HEK293 (cell line): ENCODE measurements around the gene RFC1.

ENCODE experiments used
- EGR2 ChIP-seq: fragments of 450-650 bp; formaldehyde crosslinking; IDR thresholded peaks from 2 replicates; pipeline ENCODE4 v1.5.1; 2016; ENCODE audit warnings: low read depth, missing biosample characterization, missing genetic modification characterization
- GLIS2 ChIP-seq: fragments of 450-650 bp; formaldehyde crosslinking; IDR thresholded peaks from 2 replicates; pipeline ENCODE4 v1.5.1; 2016; ENCODE audit warnings: missing biosample characterization, missing genetic modification characterization
- KLF16 ChIP-seq: fragments of 450-650 bp; formaldehyde crosslinking; IDR thresholded peaks from 2 replicates; pipeline ENCODE4 v1.5.1; 2017; ENCODE audit warnings: missing biosample characterization, missing genetic modification characterization
- KLF8 ChIP-seq: fragments of 450-650 bp; formaldehyde crosslinking; IDR thresholded peaks from 2 replicates; pipeline ENCODE4 v1.5.1; 2016; ENCODE audit warnings: missing biosample characterization, missing genetic modification characterization
- PRDM2 ChIP-seq: fragments of 450-650 bp; formaldehyde crosslinking; IDR thresholded peaks from 2 replicates; pipeline ENCODE4 v1.5.1; 2016; ENCODE audit warnings: missing biosample characterization, missing genetic modification characterization, borderline replicate concordance
- RBAK ChIP-seq: fragments of 450-650 bp; formaldehyde crosslinking; IDR thresholded peaks from 2 replicates; pipeline ENCODE4 v1.5.1; 2016; ENCODE audit warnings: missing biosample characterization, missing genetic modification characterization
- SALL2 ChIP-seq: fragments of 450-650 bp; formaldehyde crosslinking; IDR thresholded peaks from 2 replicates; pipeline ENCODE4 v1.5.0; 2017; ENCODE audit warnings: missing biosample characterization, mild to moderate bottlenecking, missing genetic modification characterization, borderline replicate concordance
- SP7 ChIP-seq: fragments of 450-650 bp; formaldehyde crosslinking; IDR thresholded peaks from 2 replicates; pipeline ENCODE4 v1.5.1; 2016; ENCODE audit warnings: missing biosample characterization, missing genetic modification characterization
- ZBTB7A ChIP-seq: fragments of 450-650 bp; formaldehyde crosslinking; IDR thresholded peaks from 2 replicates; pipeline ENCODE4 v1.5.1; 2016; ENCODE audit warnings: low read depth, missing biosample characterization, missing genetic modification characterization
- ZNF140 ChIP-seq: fragments of 450-650 bp; formaldehyde crosslinking; IDR thresholded peaks from 2 replicates; pipeline ENCODE4 v1.5.1; 2016; ENCODE audit warnings: missing biosample characterization, missing genetic modification characterization
- ZNF146 ChIP-seq: fragments of 450-650 bp; formaldehyde crosslinking; IDR thresholded peaks from 2 replicates; pipeline ENCODE4 v1.5.1; 2016; ENCODE audit warnings: missing biosample characterization, missing genetic modification characterization
- ZNF223 ChIP-seq: fragments of 450-650 bp; formaldehyde crosslinking; IDR thresholded peaks from 2 replicates; pipeline ENCODE4 v1.5.1; 2016; ENCODE audit warnings: missing biosample characterization, missing genetic modification characterization
- ZNF248 ChIP-seq: fragments of 450-650 bp; formaldehyde crosslinking; IDR thresholded peaks from 2 replicates; pipeline ENCODE4 v1.5.1; 2017; ENCODE audit warnings: missing biosample characterization, missing genetic modification characterization
- ZNF280D ChIP-seq: fragments of 450-650 bp; formaldehyde crosslinking; IDR thresholded peaks from 2 replicates; pipeline ENCODE4 v1.5.1; 2016; ENCODE audit warnings: missing biosample characterization, missing genetic modification characterization
- ZNF341 ChIP-seq: fragments of 450-650 bp; formaldehyde crosslinking; IDR thresholded peaks from 2 replicates; pipeline ENCODE4; 2016; ENCODE audit warnings: low read depth, missing biosample characterization, missing genetic modification characterization
- ZNF366 ChIP-seq: fragments of 450-650 bp; formaldehyde crosslinking; conservative IDR thresholded peaks from 2 replicates; pipeline ENCODE4 v1.5.1; 2016; ENCODE audit warnings: missing biosample characterization, missing genetic modification characterization
- ZNF48 ChIP-seq: fragments of 450-650 bp; formaldehyde crosslinking; IDR thresholded peaks from 2 replicates; pipeline ENCODE4 v1.5.1; 2016; ENCODE audit warnings: missing biosample characterization, missing genetic modification characterization
- ZNF555 ChIP-seq: fragments of 450-650 bp; formaldehyde crosslinking; conservative IDR thresholded peaks from 2 replicates; pipeline ENCODE4 v1.5.1; 2017; ENCODE audit warnings: missing biosample characterization, mild to moderate bottlenecking, missing genetic modification characterization, inconsistent platforms
- ZNF600 ChIP-seq: fragments of 450-650 bp; formaldehyde crosslinking; IDR thresholded peaks from 2 replicates; pipeline ENCODE4 v1.5.1; 2016; ENCODE audit warnings: missing biosample characterization, missing genetic modification characterization
- ZSCAN30 ChIP-seq: fragments of 450-650 bp; IDR thresholded peaks from 2 replicates; pipeline ENCODE4 v1.5.1; 2018; ENCODE audit warnings: missing biosample characterization, mild to moderate bottlenecking, missing genetic modification characterization, moderate library complexity
- TF ChIP-seq, protein P1 (sequence below): fragments of 450-650 bp; formaldehyde crosslinking; IDR thresholded peaks from 2 replicates; pipeline ENCODE4 v1.5.1; 2016; ENCODE audit warnings: missing biosample characterization, missing genetic modification characterization
- TF ChIP-seq, protein P2 (sequence below): sonication (generic); formaldehyde crosslinking; IDR thresholded peaks from 2 replicates; pipeline ENCODE4 v1.8.1; 2022; ENCODE audit warnings: mild to moderate bottlenecking, moderate library complexity, missing genetic modification reagents

The RFC1 gene

DNA sequence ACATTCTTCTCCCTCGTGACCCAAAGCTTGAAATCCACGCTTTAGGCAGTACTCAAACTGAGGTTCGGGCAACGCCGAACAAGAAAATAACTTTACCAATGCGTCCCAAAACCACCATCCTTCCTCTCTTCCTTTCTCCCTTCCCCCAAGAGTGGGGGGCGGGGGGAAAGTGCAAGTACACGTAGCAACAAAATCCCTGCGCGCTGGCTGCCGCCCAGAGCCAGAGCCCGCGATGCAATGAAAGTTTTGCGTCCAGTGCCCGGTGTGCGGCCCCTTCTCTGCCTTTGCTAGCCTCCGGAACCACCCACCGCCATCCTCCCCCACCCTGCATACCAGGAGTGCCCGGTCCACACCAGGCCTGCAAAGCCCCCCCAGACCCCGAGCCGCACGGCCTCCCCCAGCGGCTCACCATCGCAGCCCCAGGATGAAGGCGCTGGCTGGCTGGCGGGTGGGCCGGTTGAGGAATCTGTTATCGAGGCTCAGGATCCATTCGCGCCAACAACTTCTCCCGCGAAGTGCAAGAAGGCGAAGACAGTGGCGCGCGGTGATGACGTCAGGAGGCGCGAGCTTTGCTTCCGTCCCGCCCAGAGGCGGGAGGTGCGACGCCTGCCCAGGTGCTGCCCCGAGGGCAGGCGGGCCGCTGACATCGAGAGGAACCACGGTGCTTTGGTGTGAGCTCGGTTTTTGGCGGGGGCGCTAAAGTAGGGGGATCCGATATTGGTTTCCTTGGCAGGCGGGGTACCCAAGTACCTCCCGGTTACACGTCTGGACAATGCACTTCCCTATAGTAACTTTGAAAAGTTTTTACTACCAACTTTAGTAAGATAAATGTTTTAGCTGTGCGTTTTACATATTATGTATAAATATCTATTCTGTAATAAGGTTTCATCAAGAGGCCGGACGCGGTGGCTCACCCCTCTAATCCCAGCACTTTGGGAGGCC, at the start of gene RFC1 (continued):
- no peak for TF ChIP-seq ZNF248 (tag by site-specific recombination)
- TF ChIP-seq EGR2 (tag by site-specific recombination), result no peak; the same call in none of the 2 replicates
- peak; percentile 76 for TF ChIP-seq ZSCAN30 (tag by site-specific recombination)
- TF ChIP-seq ZNF600 (tag by site-specific recombination), result peak; percentile 62
- TF ChIP-seq ZNF555 (tag by site-specific recombination), result no peak
- peak; percentile 70; the same call in 1 of the 2 replicates for TF ChIP-seq KLF16 (tag by site-specific recombination)
- no peak for TF ChIP-seq RBAK (tag by site-specific recombination)
- TF ChIP-seq KLF8 (tag by site-specific recombination), result peak; percentile 89
- no peak for TF ChIP-seq ZBTB7A (tag by site-specific recombination)
- peak; percentile 84 for TF ChIP-seq ZNF341
- TF ChIP-seq ZNF366, result 0 out of 2 replicates have a peak, but pooled peaks have one; percentile 29
- TF ChIP-seq ZNF280D (tag by site-specific recombination), result 0 out of 2 replicates have a peak, but pooled peaks have one; percentile 12
- TF ChIP-seq SALL2 (tag by site-specific recombination), result no peak
- TF ChIP-seq PRDM2 (tag by site-specific recombination), result no peak
- TF ChIP-seq SP7 (tag by site-specific recombination), result no peak; the same call in none of the 2 replicates
- no peak for TF ChIP-seq ZNF48 (tag by site-specific recombination)
- TF ChIP-seq, protein P1, sequence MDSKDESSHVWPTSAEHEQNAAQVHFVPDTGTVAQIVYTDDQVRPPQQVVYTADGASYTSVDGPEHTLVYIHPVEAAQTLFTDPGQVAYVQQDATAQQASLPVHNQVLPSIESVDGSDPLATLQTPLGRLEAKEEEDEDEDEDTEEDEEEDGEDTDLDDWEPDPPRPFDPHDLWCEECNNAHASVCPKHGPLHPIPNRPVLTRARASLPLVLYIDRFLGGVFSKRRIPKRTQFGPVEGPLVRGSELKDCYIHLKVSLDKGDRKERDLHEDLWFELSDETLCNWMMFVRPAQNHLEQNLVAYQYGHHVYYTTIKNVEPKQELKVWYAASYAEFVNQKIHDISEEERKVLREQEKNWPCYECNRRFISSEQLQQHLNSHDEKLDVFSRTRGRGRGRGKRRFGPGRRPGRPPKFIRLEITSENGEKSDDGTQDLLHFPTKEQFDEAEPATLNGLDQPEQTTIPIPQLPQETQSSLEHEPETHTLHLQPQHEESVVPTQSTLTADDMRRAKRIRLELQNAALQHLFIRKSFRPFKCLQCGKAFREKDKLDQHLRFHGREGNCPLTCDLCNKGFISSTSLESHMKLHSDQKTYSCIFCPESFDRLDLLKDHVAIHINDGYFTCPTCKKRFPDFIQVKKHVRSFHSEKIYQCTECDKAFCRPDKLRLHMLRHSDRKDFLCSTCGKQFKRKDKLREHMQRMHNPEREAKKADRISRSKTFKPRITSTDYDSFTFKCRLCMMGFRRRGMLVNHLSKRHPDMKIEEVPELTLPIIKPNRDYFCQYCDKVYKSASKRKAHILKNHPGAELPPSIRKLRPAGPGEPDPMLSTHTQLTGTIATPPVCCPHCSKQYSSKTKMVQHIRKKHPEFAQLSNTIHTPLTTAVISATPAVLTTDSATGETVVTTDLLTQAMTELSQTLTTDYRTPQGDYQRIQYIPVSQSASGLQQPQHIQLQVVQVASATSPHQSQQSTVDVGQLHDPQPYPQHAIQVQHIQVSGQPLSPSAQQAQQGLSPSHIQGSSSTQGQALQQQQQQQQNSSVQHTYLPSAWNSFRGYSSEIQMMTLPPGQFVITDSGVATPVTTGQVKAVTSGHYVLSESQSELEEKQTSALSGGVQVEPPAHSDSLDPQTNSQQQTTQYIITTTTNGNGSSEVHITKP (tag by site-specific recombination), result peak; percentile 53; the same call in 1 of the 2 replicates
- peak; percentile 48; the same call in 1 of the 2 replicates for TF ChIP-seq GLIS2 (tag by site-specific recombination)
- TF ChIP-seq ZNF223 (tag by site-specific recombination), result no peak
- peak; percentile 25; the same call in 1 of the 2 replicates for TF ChIP-seq ZNF146 (tag by site-specific recombination)
- TF ChIP-seq, protein P2, sequence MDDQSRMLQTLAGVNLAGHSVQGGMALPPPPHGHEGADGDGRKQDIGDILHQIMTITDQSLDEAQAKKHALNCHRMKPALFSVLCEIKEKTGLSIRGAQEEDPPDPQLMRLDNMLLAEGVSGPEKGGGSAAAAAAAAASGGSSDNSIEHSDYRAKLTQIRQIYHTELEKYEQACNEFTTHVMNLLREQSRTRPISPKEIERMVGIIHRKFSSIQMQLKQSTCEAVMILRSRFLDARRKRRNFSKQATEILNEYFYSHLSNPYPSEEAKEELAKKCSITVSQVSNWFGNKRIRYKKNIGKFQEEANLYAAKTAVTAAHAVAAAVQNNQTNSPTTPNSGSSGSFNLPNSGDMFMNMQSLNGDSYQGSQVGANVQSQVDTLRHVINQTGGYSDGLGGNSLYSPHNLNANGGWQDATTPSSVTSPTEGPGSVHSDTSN (CRISPR knock-in tag), result peak; percentile 85
- TF ChIP-seq ZNF140 (tag by site-specific recombination), result no peak
